HEK293 (cell line): ENCODE results near the gene TMIGD2.

Experiments
- TSHZ1 ChIP-seq: fragments of 450-650 bp; formaldehyde crosslinking; IDR thresholded peaks from 2 replicates; pipeline ENCODE4 v1.5.1; 2016; ENCODE audit warnings: missing biosample characterization, missing genetic modification characterization, borderline replicate concordance
- ZNF112 ChIP-seq: fragments of 450-650 bp; formaldehyde crosslinking; IDR thresholded peaks from 2 replicates; pipeline ENCODE4 v1.5.0; 2017; ENCODE audit warnings: missing biosample characterization, missing genetic modification characterization
- ZNF768 ChIP-seq: fragments of 450-650 bp; formaldehyde crosslinking; IDR thresholded peaks from 2 replicates; pipeline ENCODE4 v1.5.1; 2018; ENCODE audit warnings: missing biosample characterization, mild to moderate bottlenecking, missing genetic modification characterization
- TF ChIP-seq, protein P1 (sequence below): fragments of 450-650 bp; IDR thresholded peaks from 2 replicates; pipeline ENCODE4 v1.5.1; 2018; ENCODE audit warnings: missing biosample characterization, mild to moderate bottlenecking, missing genetic modification characterization
- TF ChIP-seq, protein P2 (sequence below): fragments of 450-650 bp; formaldehyde crosslinking; IDR thresholded peaks from 2 replicates; pipeline ENCODE4 v1.5.1; 2016; ENCODE audit warnings: missing biosample characterization, missing genetic modification characterization

DNA sequence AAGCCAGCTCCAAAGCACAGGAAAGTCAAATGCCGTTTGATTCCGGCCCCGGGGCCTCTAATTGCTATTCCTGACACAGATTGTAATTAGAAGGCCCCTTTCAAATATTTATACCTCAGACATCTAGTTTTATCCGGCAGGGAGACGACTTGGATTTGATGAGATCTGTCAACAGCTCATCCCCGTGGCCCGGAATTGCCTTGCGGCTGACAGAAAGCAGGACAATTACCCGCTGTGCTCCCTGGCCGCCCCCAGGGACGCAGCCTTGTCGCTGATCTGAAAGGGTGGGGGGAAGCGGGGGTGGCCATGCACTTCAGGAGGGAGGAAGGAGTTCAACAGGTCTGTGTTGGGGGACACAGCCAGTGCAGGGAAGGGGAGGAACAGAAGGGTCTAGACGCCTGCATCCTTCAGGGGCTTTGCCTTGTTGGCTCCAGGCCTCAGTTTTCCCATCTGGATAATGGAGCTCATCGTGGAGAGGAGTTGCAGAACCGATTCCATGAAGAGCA, 24.9 kb downstream of the TMIGD2 start:
- TF ChIP-seq ZNF768 (tag by site-specific recombination) (no peak), ZNF112 (tag by site-specific recombination) (no peak), TSHZ1 (tag by site-specific recombination) (no peak)
- TF ChIP-seq, protein P1, sequence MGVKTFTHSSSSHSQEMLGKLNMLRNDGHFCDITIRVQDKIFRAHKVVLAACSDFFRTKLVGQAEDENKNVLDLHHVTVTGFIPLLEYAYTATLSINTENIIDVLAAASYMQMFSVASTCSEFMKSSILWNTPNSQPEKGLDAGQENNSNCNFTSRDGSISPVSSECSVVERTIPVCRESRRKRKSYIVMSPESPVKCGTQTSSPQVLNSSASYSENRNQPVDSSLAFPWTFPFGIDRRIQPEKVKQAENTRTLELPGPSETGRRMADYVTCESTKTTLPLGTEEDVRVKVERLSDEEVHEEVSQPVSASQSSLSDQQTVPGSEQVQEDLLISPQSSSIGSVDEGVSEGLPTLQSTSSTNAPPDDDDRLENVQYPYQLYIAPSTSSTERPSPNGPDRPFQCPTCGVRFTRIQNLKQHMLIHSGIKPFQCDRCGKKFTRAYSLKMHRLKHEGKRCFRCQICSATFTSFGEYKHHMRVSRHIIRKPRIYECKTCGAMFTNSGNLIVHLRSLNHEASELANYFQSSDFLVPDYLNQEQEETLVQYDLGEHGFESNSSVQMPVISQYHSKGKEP (tag by site-specific recombination): no peak
- TF ChIP-seq, protein P2, sequence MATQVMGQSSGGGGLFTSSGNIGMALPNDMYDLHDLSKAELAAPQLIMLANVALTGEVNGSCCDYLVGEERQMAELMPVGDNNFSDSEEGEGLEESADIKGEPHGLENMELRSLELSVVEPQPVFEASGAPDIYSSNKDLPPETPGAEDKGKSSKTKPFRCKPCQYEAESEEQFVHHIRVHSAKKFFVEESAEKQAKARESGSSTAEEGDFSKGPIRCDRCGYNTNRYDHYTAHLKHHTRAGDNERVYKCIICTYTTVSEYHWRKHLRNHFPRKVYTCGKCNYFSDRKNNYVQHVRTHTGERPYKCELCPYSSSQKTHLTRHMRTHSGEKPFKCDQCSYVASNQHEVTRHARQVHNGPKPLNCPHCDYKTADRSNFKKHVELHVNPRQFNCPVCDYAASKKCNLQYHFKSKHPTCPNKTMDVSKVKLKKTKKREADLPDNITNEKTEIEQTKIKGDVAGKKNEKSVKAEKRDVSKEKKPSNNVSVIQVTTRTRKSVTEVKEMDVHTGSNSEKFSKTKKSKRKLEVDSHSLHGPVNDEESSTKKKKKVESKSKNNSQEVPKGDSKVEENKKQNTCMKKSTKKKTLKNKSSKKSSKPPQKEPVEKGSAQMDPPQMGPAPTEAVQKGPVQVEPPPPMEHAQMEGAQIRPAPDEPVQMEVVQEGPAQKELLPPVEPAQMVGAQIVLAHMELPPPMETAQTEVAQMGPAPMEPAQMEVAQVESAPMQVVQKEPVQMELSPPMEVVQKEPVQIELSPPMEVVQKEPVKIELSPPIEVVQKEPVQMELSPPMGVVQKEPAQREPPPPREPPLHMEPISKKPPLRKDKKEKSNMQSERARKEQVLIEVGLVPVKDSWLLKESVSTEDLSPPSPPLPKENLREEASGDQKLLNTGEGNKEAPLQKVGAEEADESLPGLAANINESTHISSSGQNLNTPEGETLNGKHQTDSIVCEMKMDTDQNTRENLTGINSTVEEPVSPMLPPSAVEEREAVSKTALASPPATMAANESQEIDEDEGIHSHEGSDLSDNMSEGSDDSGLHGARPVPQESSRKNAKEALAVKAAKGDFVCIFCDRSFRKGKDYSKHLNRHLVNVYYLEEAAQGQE (tag by site-specific recombination): no peak
